ENCODE data around the gene BSND. TPM values are rescaled to one million over a fixed set of nuclear protein-coding genes. Genes with fewer than 3 reads are reported as not detected.

BSND gene
- total and polyA plus RNA-seq, 9 donors = 0.03 to 0.07 (median 0.03) TPM; not detected in 6

- peaks cover 23% of the 10 kb centered on the region for H3K4me1 ChIP-seq (ENCODE audit: control insufficient read depth, insufficient read depth, low read length)
- H3K27ac ChIP-seq (ENCODE audit: low read length) = no peak overlapping the region
- no peaks in the 10 kb centered on the region for H3K36me3 ChIP-seq (ENCODE audit: control insufficient read depth, insufficient read depth, low read length)
- 86% methylated on average over 5 of the region's 10 CpGs for WGBS (ENCODE audit: insufficient coverage)
- H3K27me3 ChIP-seq (ENCODE audit: control insufficient read depth, insufficient read depth, low read length) = peaks cover 16% of the 10 kb centered on the region
- no peak for DNase-seq
- no peak overlapping the region for H3K4me3 ChIP-seq (ENCODE audit: low read length)
- no peaks in the 10 kb centered on the region for H3K9me3 ChIP-seq (replicated peaks; ENCODE audit: control insufficient read depth, low read depth, low read length)
Observed at GRCh38 chr1:55045430-55045829, 46.7 kb downstream of the BSND start.

- H3K27me3 ChIP-seq (ENCODE audit: control insufficient read depth, insufficient read depth, low read length) = peaks cover 4% of the 10 kb centered on the region
- no peaks in the 10 kb centered on the region for H3K36me3 ChIP-seq (ENCODE audit: control insufficient read depth, insufficient read depth, low read length)
- no peak for DNase-seq
- no peak overlapping the region for H3K4me3 ChIP-seq (ENCODE audit: low read length)
- H3K4me1 ChIP-seq (ENCODE audit: control insufficient read depth, insufficient read depth, low read length) = peaks cover 28% of the 10 kb centered on the region
- no peak overlapping the region for H3K27ac ChIP-seq (ENCODE audit: low read length)
- WGBS (ENCODE audit: insufficient coverage) = 64% methylated on average over 2 of the region's 4 CpGs
- H3K9me3 ChIP-seq (replicated peaks; ENCODE audit: control insufficient read depth, low read depth, low read length) = no peaks in the 10 kb centered on the region
Observed at GRCh38 chr1:55046871-55047270, 48.1 kb downstream of the BSND start.

- H3K9me3 ChIP-seq (replicated peaks; ENCODE audit: control insufficient read depth, low read depth, low read length) = no peaks in the 10 kb centered on the region
- peaks cover 29% of the 10 kb centered on the region for H3K4me1 ChIP-seq (ENCODE audit: control insufficient read depth, insufficient read depth, low read length)
- H3K27me3 ChIP-seq (ENCODE audit: control insufficient read depth, insufficient read depth, low read length) = peaks cover 2% of the 10 kb centered on the region
- H3K4me3 ChIP-seq (ENCODE audit: low read length) = no peak overlapping the region
- no peak for DNase-seq
- no peaks in the 10 kb centered on the region for H3K36me3 ChIP-seq (ENCODE audit: control insufficient read depth, insufficient read depth, low read length)
- 95% methylated on average over 2 of the region's 3 CpGs for WGBS (ENCODE audit: insufficient coverage)
- no peak overlapping the region for H3K27ac ChIP-seq (ENCODE audit: low read length)
Observed at GRCh38 chr1:55047611-55048010, 48.9 kb downstream of the BSND start.

GRCh38 chr1:55048453-55049270 lies 49.9 kb downstream of the BSND start:
- WGBS (ENCODE audit: insufficient coverage) = 38% methylated on average over 5 of the region's 11 CpGs
- Histone ChIP-seq H3K4me3 (ENCODE audit: low read length) (no peak overlapping the region), H3K36me3 (ENCODE audit: control insufficient read depth, insufficient read depth, low read length) (no peaks in the 10 kb centered on the region), H3K27ac (ENCODE audit: low read length) (no peak overlapping the region), H3K4me1 (ENCODE audit: control insufficient read depth, insufficient read depth, low read length) (peaks cover 36% of the 10 kb centered on the region), H3K27me3 (ENCODE audit: control insufficient read depth, insufficient read depth, low read length) (peaks cover 2% of the 10 kb centered on the region), H3K9me3 (replicated peaks; ENCODE audit: control insufficient read depth, low read depth, low read length) (no peaks in the 10 kb centered on the region)
- no peak for DNase-seq

GRCh38 chr1:55049271-55049913 lies 50.7 kb downstream of the BSND start:
- Histone ChIP-seq H3K4me3 (ENCODE audit: low read length) (no peak overlapping the region), H3K27me3 (ENCODE audit: control insufficient read depth, insufficient read depth, low read length) (peaks cover 2% of the 10 kb centered on the region), H3K36me3 (ENCODE audit: control insufficient read depth, insufficient read depth, low read length) (no peaks in the 10 kb centered on the region), H3K9me3 (replicated peaks; ENCODE audit: control insufficient read depth, low read depth, low read length) (no peaks in the 10 kb centered on the region), H3K27ac (ENCODE audit: low read length) (no peak overlapping the region), H3K4me1 (ENCODE audit: control insufficient read depth, insufficient read depth, low read length) (peaks cover 42% of the 10 kb centered on the region)
- DNase-seq = no peak
- WGBS (ENCODE audit: insufficient coverage) = 56% methylated on average over 8 of the region's 9 CpGs

GRCh38 chr1:55049914-55050278 lies 51.2 kb downstream of the BSND start:
- WGBS (ENCODE audit: insufficient coverage) = 14% methylated on average over 7 of the region's 9 CpGs
- H3K4me1 ChIP-seq (ENCODE audit: control insufficient read depth, insufficient read depth, low read length) = peaks cover 47% of the 10 kb centered on the region
- no peak overlapping the region for H3K27ac ChIP-seq (ENCODE audit: low read length)
- H3K4me3 ChIP-seq (ENCODE audit: low read length) = no peak overlapping the region
- no peaks in the 10 kb centered on the region for H3K9me3 ChIP-seq (replicated peaks; ENCODE audit: control insufficient read depth, low read depth, low read length)
- DNase-seq = peak; percentile 89
- peaks cover 2% of the 10 kb centered on the region for H3K27me3 ChIP-seq (ENCODE audit: control insufficient read depth, insufficient read depth, low read length)
- H3K36me3 ChIP-seq (ENCODE audit: control insufficient read depth, insufficient read depth, low read length) = no peaks in the 10 kb centered on the region

GRCh38 chr1:55050283-55050682 lies 51.5 kb downstream of the BSND start:
- Histone ChIP-seq H3K4me1 (ENCODE audit: control insufficient read depth, insufficient read depth, low read length) (peaks cover 51% of the 10 kb centered on the region), H3K27me3 (ENCODE audit: control insufficient read depth, insufficient read depth, low read length) (peaks cover 2% of the 10 kb centered on the region), H3K27ac (ENCODE audit: low read length) (no peak overlapping the region), H3K4me3 (ENCODE audit: low read length) (no peak overlapping the region), H3K9me3 (replicated peaks; ENCODE audit: control insufficient read depth, low read depth, low read length) (no peaks in the 10 kb centered on the region), H3K36me3 (ENCODE audit: control insufficient read depth, insufficient read depth, low read length) (no peaks in the 10 kb centered on the region)
- peak; percentile 56 for DNase-seq
- 42% methylated on average over 7 of the region's 9 CpGs for WGBS (ENCODE audit: insufficient coverage)

GRCh38 chr1:55051169-55051568 lies 52.4 kb downstream of the BSND start:
- Histone ChIP-seq H3K36me3 (ENCODE audit: control insufficient read depth, insufficient read depth, low read length) (no peaks in the 10 kb centered on the region), H3K27me3 (ENCODE audit: control insufficient read depth, insufficient read depth, low read length) (no peaks in the 10 kb centered on the region), H3K9me3 (replicated peaks; ENCODE audit: control insufficient read depth, low read depth, low read length) (no peaks in the 10 kb centered on the region), H3K4me1 (ENCODE audit: control insufficient read depth, insufficient read depth, low read length) (peaks cover 58% of the 10 kb centered on the region), H3K27ac (ENCODE audit: low read length) (no peak overlapping the region), H3K4me3 (ENCODE audit: low read length) (no peak overlapping the region)
- 84% methylated on average over 5 of the region's 5 CpGs for WGBS (ENCODE audit: insufficient coverage)
- no peak for DNase-seq

- WGBS (ENCODE audit: insufficient coverage) = 43% methylated on average over 7 of the region's 9 CpGs
- no peak for DNase-seq
- H3K27me3 ChIP-seq (ENCODE audit: control insufficient read depth, insufficient read depth, low read length) = no peaks in the 10 kb centered on the region
- no peaks in the 10 kb centered on the region for H3K36me3 ChIP-seq (ENCODE audit: control insufficient read depth, insufficient read depth, low read length)
- H3K9me3 ChIP-seq (replicated peaks; ENCODE audit: control insufficient read depth, low read depth, low read length) = no peaks in the 10 kb centered on the region
- no peak overlapping the region for H3K27ac ChIP-seq (ENCODE audit: low read length)
- peaks cover 60% of the 10 kb centered on the region for H3K4me1 ChIP-seq (ENCODE audit: control insufficient read depth, insufficient read depth, low read length)
- H3K4me3 ChIP-seq (ENCODE audit: low read length) = no peak overlapping the region
Observed at GRCh38 chr1:55051621-55052020, 52.9 kb downstream of the BSND start.

GRCh38 chr1:55052221-55053142 lies 53.7 kb downstream of the BSND start:
- H3K36me3 ChIP-seq (ENCODE audit: control insufficient read depth, insufficient read depth, low read length) = peaks cover under 1% of the 10 kb centered on the region
- H3K27ac ChIP-seq (ENCODE audit: low read length) = no peak overlapping the region
- WGBS (ENCODE audit: insufficient coverage) = 87% methylated on average over 22 of the region's 29 CpGs
- peaks cover 65% of the 10 kb centered on the region for H3K4me1 ChIP-seq (ENCODE audit: control insufficient read depth, insufficient read depth, low read length)
- H3K9me3 ChIP-seq (replicated peaks; ENCODE audit: control insufficient read depth, low read depth, low read length) = no peaks in the 10 kb centered on the region
- no peak overlapping the region for H3K4me3 ChIP-seq (ENCODE audit: low read length)
- H3K27me3 ChIP-seq (ENCODE audit: control insufficient read depth, insufficient read depth, low read length) = no peaks in the 10 kb centered on the region
- DNase-seq = no peak

Data from muscle of leg (tissue), 11 donors.